Measurements from ENCODE around the gene GOLT1A. TPM values are rescaled to one million over a fixed set of nuclear protein-coding genes. Genes with fewer than 3 reads are reported as not detected.

The GOLT1A gene
- total RNA-seq, 1 experiment from 2014 or later: not detected

DNA sequence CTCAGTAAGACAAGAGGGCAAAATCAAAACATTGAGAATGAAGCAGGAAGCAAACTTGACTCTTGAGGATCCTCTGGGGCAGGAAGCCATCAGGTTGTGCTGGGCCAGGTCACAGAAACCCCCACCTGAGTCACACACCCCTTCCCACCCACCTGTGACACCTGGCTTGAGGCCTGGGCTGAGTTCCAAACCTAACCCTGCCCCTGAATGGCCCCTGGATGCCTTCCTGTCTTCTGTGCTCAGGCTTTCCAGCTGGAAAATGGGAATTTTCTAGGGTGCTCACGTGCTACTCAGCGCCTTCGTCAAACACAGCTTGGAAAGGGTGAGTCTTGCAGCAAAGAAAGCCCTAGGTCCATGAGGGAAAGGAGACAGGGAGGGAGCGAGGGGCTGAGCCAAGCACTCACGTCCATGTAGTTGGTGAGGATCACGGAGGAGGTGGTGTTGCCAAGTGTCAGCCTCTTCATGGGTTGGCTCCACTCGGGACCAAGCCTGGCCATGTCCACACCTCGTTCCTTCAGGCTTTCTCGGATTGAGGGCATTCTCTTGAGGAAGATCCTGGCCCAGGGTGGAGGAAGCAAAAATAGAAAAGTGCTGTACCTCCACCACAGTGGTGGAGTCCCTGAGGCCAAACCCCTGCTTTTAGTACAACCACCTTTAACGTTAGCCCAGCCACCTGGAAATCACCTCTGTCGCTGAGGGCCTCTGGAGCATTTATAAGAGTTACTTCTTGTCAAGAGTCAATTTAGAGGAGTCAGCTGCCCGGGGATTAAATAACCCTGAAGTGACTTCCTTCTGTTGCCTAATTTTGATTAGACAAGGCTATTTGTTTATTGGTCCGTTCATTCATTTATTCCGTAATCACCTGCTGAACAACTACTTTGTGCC, 51.9 kb downstream of the GOLT1A start:
- no peak for DNase-seq (ENCODE audit: low spot score)

DNA sequence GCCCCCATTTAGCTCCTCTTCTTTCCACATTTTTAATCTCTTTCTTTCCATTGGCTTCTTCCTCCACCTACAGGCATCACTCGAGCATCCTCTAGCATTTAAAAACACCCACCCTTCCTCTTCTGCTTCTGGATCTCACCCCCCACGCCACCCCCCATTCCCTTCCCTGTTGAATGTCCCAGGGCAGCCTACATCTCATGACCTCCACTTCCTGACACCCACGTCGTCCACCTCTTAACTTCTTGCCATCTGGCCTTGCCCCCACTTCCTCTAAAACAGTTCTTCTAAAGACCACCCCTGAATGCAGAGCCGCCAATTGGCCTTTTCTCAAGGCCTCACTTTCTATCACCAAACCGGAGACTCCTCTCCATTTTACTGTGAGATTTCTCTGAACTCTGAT, 55.8 kb downstream of the GOLT1A start:
- no peak for DNase-seq (ENCODE audit: low spot score)

DNA sequence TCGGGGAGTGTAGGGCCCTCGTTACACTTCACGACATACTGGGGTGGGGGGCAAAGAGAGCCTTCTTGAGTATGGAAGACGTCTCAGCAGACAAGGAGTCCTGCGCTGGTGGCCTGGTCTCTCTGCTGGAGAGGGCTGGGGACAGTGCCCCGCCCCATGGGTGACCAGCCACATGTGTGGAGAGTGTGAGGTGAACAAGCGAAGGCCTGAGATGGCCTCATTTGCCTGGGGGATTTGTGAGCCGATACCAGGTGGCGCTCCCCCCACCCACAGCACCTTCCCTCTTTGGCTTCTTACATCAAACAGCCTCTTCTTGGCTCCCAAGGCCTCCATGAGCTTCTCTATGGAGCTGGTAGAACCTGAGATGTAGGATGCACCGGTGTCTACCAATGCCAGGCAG, 57.9 kb downstream of the GOLT1A start:
- no peak for DNase-seq (ENCODE audit: low spot score)

GRCh38 chr1:204154568-204155255, 59.1 kb downstream of the GOLT1A start:
- no peak for DNase-seq (ENCODE audit: low spot score)

DNA sequence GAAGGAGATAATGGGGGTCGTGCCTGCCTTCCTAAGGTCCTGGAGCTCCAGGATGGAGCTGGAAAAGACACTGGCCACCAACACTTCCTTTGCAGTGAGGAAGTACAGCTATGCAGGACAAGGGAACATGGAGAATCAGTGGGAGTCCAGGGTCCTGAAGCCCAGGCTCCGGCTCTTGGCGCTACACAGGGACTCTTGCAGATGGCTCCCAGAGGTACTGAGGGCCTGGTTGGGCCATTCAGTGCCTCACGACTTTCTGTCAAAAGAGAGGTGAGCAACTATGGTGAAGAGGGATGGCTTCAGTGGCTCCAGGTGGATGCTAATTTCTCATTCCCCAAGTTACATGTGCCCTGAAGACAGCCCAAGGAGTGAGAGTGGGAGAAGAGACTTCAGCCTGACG, 60.1 kb downstream of the GOLT1A start:
- no peak for DNase-seq (ENCODE audit: low spot score)

DNA sequence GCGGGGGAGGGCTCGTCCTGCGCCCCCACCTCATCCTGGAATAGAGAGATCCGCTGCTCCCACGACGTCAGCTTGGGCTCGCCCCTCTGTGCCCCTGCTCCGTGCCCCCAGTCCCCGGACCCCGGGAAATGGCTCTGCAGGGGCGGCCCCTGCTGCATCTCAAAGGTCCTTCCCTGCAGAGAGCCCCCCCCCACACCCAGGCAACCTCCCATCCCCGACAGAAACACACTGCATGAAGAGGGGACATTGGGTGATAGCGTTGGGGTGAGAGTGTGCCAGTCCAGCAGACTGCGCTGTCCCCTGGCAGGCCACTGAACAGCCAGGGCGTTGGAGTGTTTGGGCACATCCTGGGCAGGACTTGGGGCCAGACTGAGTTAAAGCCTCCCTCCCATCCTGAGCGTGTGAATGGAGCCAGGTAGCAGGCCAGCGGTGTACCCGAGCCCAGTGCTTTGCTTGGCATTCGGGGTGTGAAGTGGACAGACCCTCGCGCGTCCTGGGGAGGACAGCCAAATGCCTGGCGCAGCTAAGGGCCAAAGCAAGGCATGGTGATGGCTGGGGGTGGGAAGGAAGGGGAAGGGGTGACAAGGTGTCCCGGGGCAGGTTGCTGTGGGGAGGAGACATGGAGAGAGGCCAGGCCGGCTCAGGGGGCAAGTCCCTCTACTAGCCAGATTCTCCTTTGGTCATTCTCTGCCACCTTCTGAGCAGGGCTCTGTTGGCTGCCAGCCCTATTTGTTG, 61.3 kb downstream of the GOLT1A start:
- peak; percentile 20 for DNase-seq (ENCODE audit: low spot score)

GRCh38 chr1:204151552-204152309, 62.1 kb downstream of the GOLT1A start, which contains the start of gene ETNK2:
ETNK2 (minus strand) TSS chr1:204152044; CDS start chr1:204151852, 192 bp downstream.
- DNase-seq (ENCODE audit: low spot score): peak; percentile 39

DNA sequence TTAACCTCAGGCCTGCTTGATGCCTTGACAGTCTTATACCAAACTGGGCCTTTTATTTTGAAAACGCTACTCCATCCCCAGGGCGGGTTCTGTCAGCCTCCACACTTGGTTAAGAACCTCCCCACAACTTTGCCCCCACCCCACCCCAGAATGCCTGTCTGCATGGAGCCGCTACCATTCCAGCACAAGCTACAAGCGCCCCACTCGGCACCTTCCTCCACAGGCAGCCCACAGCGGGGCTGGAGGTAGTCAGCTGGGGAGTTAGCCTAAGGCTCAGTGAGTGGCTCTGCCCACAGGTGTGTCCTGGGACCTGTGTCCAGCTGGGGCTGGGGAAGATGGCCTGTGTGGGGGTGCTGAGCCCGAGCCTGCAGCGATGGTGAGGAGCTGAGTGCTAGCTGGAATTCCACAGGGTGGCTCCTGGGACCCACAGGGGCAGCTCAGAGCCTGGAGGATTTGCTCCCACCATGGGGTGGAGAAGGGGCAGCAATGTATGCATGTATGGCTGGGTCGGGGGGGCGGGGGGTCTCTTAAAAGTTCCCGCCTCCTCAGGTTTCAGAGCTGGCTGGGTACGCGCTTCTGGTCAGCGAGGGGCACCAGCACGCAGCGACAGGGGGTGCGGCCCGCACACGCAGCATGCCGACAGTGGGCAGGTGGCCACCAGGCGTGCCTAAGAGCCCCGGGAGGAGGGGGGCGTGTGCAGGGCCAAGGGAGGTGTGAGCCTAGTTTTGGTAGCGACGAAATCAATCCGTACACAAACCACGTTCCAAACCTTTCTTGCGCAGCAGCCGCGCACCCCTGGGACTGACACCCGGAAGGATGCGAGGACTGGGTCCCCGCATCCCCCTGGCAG, 62.9 kb downstream of the GOLT1A start:
- no peak for DNase-seq (ENCODE audit: low spot score)

- no peak for DNase-seq (ENCODE audit: low spot score)
Observed at GRCh38 chr1:204149635-204150565, 63.9 kb downstream of the GOLT1A start.

DNA sequence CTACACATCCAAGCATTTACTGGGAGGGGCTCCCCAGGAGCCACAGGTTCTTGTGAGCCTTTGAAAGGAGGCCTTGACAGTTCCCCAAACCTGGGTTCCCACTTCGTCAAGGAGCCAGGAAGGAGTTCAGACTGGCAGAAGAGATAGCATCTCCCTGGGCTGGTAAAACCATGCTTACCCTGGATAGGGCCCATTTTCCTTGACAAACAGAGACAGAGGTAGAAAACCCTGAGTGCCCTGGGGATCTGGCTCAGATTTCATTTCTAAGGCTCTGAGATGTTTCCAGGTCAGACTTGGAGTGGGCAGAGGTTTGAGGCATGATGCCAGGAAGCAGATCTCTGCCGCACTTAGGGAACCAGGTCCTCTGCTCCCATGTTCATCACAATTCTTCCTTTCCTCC, 64.7 kb downstream of the GOLT1A start:
- no peak for DNase-seq (ENCODE audit: low spot score)

Other genes with a start within 250 kb of the GOLT1A start
- gene SOX13, start 140.9 kb downstream of the GOLT1A start, total RNA-seq (2014; rRNA removed; shearing (Covaris generic)): 7.0 and 11.2 TPM in 2 replicates
- gene ETNK2, start 61.9 kb downstream of the GOLT1A start, total RNA-seq (2014; rRNA removed; shearing (Covaris generic)): 20.9 and 23.0 TPM in 2 replicates
- 0.62 TPM in 1 of 2 replicates, not detected in the other for gene REN, start 47.7 kb downstream of the GOLT1A start, total RNA-seq (2014; rRNA removed; shearing (Covaris generic))
- 1.4 and 6.2 TPM in 2 replicates for gene KISS1, start 17.5 kb downstream of the GOLT1A start, total RNA-seq (2014; rRNA removed; shearing (Covaris generic))
- 0.02 and 0.17 TPM in 2 replicates for gene PLEKHA6, start 145.9 kb upstream of the GOLT1A start, total RNA-seq (2014; rRNA removed; shearing (Covaris generic))
- 27.8 and 34.5 TPM in 2 replicates for gene PPP1R15B, start 197.8 kb upstream of the GOLT1A start, total RNA-seq (2014; rRNA removed; shearing (Covaris generic))